RWPE2 (cell line): Measurements from ENCODE around the gene PNPO.
A peak's percentile ranks its signal among the peaks of the same experiment; 100 is the strongest.
"Not testable (repeated sequence)": the region's sequence is repeated elsewhere in the genome, so short reads cannot be mapped to it uniquely, and the experiment has no call there.

Source experiments
- ATAC-seq: fragments of 200-7000 bp; cut with Tn5 transposase; 3 replicates; pipeline ENCODE4 v1.9.1; 2021; ENCODE audit warnings: low read depth
- DNase-seq: peaks from one replicate; pipeline ENCODE4 v3.0.0-alpha.2; 2020; ENCODE audit warnings: low spot score
- H3K27ac ChIP-seq: fragments of 450-650 bp; 2 replicates; pipeline ENCODE4 v1.5.1; 2017; ENCODE audit warnings: mild to moderate bottlenecking; ENCODE audit not compliant: poor library complexity, severe bottlenecking
- H3K27me3 ChIP-seq: fragments of 250-450 bp; sonication (Bioruptor Pico); 2 replicates; pipeline ENCODE4 v1.5.1; 2021; ENCODE audit warnings: mild to moderate bottlenecking, moderate library complexity; ENCODE audit not compliant: insufficient read depth, poor library complexity, severe bottlenecking
- H3K36me3 ChIP-seq: fragments of 250-450 bp; sonication (Bioruptor Pico); 2 replicates; pipeline ENCODE4 v1.5.1; 2020; ENCODE audit warnings: low read depth, mild to moderate bottlenecking, moderate library complexity
- H3K4me1 ChIP-seq: fragments of 250-450 bp; sonication (Bioruptor Pico); 2 replicates; pipeline ENCODE4 v1.5.1; 2021; ENCODE audit warnings: mild to moderate bottlenecking, moderate library complexity; ENCODE audit not compliant: insufficient read depth, poor library complexity, severe bottlenecking
- H3K4me3 ChIP-seq: fragments of 250-450 bp; sonication (Bioruptor Pico); 2 replicates; pipeline ENCODE4 v1.5.1; 2021; ENCODE audit warnings: mild to moderate bottlenecking, moderate library complexity; ENCODE audit not compliant: severe bottlenecking
- H3K9me3 ChIP-seq: fragments of 250-450 bp; sonication (Bioruptor Pico); 2 replicates; pipeline ENCODE4 v1.5.1; 2021; ENCODE audit warnings: mild to moderate bottlenecking, moderate library complexity; ENCODE audit not compliant: severe bottlenecking
- TF ChIP-seq, protein P1 (sequence below): fragments of 450-650 bp; IDR thresholded peaks from one replicate; pipeline ENCODE4 v1.5.1; 2017; ENCODE audit warnings: mild to moderate bottlenecking, moderate library complexity; ENCODE audit not compliant: poor library complexity, severe bottlenecking

The PNPO gene

DNA sequence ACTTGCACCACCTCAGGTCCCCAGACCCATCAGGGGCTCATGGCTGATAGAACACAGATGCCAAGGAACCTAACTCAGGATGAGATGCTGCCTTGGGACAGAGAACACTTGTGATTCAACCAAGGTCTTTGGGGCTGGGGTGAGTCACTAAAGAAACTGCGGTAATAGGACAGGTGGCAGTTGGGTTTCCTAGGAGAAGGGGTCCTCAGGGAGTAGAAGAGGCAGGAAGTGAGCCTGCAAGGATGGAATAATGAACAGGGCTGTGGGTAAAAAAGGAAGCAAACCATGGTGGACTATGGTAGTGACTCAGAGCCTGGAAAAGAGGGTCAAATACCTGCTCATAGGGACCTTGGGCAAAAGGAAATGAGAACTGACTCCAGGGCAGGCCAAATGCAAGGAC, 6.5 kb upstream of the PNPO start:
- TF ChIP-seq, protein P1, sequence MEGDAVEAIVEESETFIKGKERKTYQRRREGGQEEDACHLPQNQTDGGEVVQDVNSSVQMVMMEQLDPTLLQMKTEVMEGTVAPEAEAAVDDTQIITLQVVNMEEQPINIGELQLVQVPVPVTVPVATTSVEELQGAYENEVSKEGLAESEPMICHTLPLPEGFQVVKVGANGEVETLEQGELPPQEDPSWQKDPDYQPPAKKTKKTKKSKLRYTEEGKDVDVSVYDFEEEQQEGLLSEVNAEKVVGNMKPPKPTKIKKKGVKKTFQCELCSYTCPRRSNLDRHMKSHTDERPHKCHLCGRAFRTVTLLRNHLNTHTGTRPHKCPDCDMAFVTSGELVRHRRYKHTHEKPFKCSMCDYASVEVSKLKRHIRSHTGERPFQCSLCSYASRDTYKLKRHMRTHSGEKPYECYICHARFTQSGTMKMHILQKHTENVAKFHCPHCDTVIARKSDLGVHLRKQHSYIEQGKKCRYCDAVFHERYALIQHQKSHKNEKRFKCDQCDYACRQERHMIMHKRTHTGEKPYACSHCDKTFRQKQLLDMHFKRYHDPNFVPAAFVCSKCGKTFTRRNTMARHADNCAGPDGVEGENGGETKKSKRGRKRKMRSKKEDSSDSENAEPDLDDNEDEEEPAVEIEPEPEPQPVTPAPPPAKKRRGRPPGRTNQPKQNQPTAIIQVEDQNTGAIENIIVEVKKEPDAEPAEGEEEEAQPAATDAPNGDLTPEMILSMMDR, result no peak
- Histone ChIP-seq H3K4me3 (no peak overlapping the region), H3K9me3 (no peaks in the 10 kb centered on the region), H3K4me1 (peaks cover 17% of the 10 kb centered on the region), H3K27me3 (no peaks in the 10 kb centered on the region), H3K36me3 (no peaks in the 10 kb centered on the region), H3K27ac (peak overlapping the region; percentile 58)
- ATAC-seq, result no peak
- no peak for DNase-seq

DNA sequence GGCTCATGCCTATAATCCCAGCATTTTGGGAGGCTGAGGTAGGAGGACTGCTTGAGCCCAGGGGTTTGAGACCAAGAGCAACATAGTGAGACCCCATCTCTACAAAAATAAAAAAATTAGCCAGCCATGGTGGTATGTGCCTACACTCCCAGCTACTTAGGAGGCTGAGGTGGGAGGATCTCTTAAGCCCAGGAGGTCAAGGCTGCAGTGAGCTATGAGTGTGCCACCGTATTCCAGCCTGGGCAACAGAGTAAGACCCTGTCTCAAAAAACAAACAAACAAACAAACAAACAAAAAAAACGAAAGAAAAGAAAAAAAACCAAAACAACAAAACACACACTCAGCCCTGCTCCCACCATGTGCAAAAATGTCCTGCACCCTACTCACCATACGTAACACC, 5.9 kb upstream of the PNPO start:
- not testable (repeated sequence) for H3K27me3 ChIP-seq, ATAC-seq, H3K4me3 ChIP-seq, DNase-seq, H3K36me3 ChIP-seq, H3K9me3 ChIP-seq
- Histone ChIP-seq H3K27ac (peak overlapping the region; percentile 58), H3K4me1 (peaks cover 17% of the 10 kb centered on the region)

DNA sequence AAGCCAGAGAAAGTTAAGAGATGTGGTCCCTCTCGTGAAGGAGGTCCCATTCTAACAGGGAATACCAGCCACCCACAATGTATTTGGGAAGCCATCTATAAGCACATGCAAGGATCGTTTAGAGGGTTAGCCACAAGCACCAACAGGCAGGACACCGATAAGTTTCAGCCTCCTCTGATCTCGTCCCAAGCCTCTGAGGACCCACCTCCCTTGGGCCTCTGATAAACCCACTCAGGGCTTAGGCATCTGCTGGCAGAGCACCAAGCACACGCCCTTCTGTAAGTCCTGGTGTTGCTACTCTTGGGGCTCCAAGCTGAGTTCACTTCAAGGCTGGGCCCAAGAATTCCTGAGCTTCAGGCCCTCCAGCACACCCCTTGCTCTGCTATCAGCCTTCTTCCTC, 5.4 kb upstream of the PNPO start:
- TF ChIP-seq, protein P1, result no peak
- Histone ChIP-seq H3K27me3 (no peaks in the 10 kb centered on the region), H3K4me3 (no peak overlapping the region), H3K36me3 (no peaks in the 10 kb centered on the region), H3K4me1 (peaks cover 20% of the 10 kb centered on the region), H3K27ac (peak overlapping the region; percentile 58), H3K9me3 (no peaks in the 10 kb centered on the region)
- peak; percentile 86 for DNase-seq
- ATAC-seq, result peak; percentile 96

DNA sequence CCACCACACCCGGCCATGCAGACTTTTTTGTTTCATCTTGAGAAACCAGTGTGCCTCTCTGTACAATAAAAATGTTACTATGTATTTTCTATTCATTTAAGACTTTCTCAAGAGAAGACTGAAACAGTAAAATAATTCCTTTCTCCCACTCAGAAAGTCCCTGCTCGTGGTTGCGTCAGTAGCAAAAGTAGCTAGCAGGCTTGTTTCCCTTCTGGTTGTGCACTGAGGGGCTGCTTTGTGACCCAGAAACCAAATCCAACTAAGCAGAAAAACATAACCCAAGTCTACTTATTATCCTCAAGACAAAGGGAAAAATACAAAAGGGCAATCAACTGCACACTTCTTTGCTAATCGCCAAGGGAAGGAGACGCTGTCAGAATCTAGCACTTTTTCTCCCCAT, 3.4 kb upstream of the PNPO start:
- ATAC-seq (no peak), DNase-seq (no peak)
- no peak overlapping the region for H3K4me3 ChIP-seq
- no peak overlapping the region for H3K27ac ChIP-seq
- H3K4me1 ChIP-seq, result peaks cover 28% of the 10 kb centered on the region
- TF ChIP-seq, protein P1, result no peak
- no peaks in the 10 kb centered on the region for H3K27me3 ChIP-seq
- H3K36me3 ChIP-seq, result peaks cover under 1% of the 10 kb centered on the region; the same call in 1 of the 2 replicates
- H3K9me3 ChIP-seq, result no peaks in the 10 kb centered on the region

DNA sequence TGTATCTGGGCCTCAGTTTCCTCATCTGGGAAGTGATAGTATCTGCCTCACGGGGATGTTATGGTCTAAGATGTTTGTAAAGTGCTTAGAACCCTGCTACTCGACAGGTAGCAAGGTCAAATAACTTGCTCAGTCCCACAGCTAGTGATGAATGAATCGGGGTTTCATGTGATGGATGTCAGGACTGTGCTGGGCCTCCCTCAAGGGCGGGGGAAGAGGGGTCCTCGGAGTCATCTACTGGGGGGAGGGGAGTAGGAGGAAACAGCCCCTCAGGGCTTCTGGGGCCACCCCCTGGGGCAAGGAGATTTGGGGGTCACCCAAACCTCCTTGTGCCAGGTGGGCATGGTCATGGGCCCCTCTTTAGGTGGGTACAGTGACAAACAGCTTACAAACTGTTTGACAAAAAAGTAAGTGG, 732 bp downstream of the PNPO start:
- no peak for DNase-seq
- no peak for ATAC-seq
- no peaks in the 10 kb centered on the region for H3K9me3 ChIP-seq
- H3K36me3 ChIP-seq, result peaks cover 33% of the 10 kb centered on the region
- no peaks in the 10 kb centered on the region for H3K27me3 ChIP-seq
- peak overlapping the region; percentile 64 for H3K4me3 ChIP-seq
- peaks cover 11% of the 10 kb centered on the region for H3K4me1 ChIP-seq
- H3K27ac ChIP-seq, result peak overlapping the region; percentile 50
- TF ChIP-seq, protein P1, result no peak
